Lower leg skin (tissue), 3 donors: ENCODE results near the gene PTCHD4.

ENCODE experiments used
- CTCF ChIP-seq, 3 donors: fragments of 450-650 bp; IDR thresholded peaks; one replicate each; pipeline ENCODE4 v1.5.1; 2016; ENCODE audit warnings: antibody characterized with exemption in 3 of 3, mild to moderate bottlenecking in 3 of 3, moderate library complexity in 2 of 3
- POLR2A ChIP-seq, 2 donors: fragments of 450-650 bp; IDR thresholded peaks; one replicate each; pipeline ENCODE4 v1.6.1; 2016 to 2017; ENCODE audit warnings: antibody characterized with exemption in 2 of 2, mild to moderate bottlenecking in 1 of 2, moderate library complexity in 1 of 2

GRCh38 chr6:48068278-48069251 is 42.4 kb downstream of the PTCHD4 start:
- no peak for TF ChIP-seq POLR2A (IDR thresholded peaks at IDR 0.05)
- TF ChIP-seq CTCF (IDR thresholded peaks at IDR 0.05) = no peak
